ENCODE results near the gene MFAP4.

Gene MFAP4

GRCh38 chr17:19387921-19388521 is 1.0 kb upstream of the MFAP4 start (continued):
- TF ChIP-seq ZNF366 (tag by site-specific recombination; conservative IDR thresholded peaks at IDR 0.05): peak; percentile 70; the same call in 1 of the 2 replicates
- 0 out of 2 replicates have a peak, but pooled peaks have one; percentile 28 for TF ChIP-seq ZNF600 (tag by site-specific recombination; IDR thresholded peaks at IDR 0.05)
- no peak for TF ChIP-seq ZNF514 (tag by site-specific recombination; IDR thresholded peaks at IDR 0.05)
- no peak for TF ChIP-seq KLF9 (tag by site-specific recombination; IDR thresholded peaks at IDR 0.05; ENCODE audit: low read depth)

DNA sequence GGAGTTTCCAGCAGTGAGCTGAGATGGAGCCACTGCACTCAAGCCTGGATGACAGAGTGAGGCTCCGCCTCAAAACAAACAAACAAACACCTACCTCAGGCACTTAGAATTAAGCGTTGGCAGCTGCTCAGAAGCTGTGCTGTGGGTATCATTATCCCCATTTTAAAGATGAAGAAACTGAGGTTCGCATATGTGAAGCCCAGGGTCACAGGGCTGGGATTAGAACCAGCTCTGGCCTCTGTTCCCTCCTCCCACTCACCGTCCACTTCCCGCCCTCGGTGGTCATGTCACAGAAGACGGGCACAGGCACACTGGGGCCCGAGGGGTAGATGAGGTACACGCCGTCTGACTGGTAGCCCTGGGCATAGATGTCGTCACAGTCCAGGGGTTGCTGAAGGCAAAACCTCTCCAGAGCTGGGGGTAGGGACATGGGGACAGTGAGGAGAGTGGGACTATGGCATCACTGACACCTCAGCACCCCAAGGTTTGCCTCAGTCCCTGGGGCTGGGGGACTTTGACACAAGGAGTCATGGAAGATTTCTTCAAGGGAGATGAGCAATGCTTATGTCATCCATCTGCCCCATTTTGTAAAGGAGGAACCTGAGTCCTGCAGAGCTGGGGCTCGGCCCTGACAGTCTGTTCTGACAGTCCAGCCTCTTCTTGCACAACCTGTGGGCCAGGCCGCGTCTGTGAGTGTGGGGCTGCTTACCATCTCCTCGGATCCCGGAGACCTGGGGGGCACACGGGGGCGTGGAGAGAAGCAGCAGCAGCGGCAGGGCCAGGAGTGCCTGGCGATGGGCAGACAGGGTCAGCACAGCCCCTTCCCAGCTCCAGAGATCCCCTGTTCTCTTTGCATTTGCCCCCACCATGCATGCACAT is 700 bp downstream of the MFAP4 start:
- peaks cover 8 to 41% of the 10 kb centered on the region in 2 experiments for H3K36me3 ChIP-seq (ENCODE audit: control insufficient read depth in 2 of 2, insufficient read depth in 1 of 2, low read length in 2 of 2)
- POLR2A ChIA-PET: interaction anchor here (0.6 to 5.6 kb wide), 5 partner anchors 8 to 35 kb away, joined by 3 to 57 read pairs (median 3); partner anchors contain the start of genes B9D1 and MAPK7
- TF ChIP-seq FEZF1 (tag by site-specific recombination; IDR thresholded peaks at IDR 0.05): no peak
- no peak for TF ChIP-seq TCF7L2 (IDR thresholded peaks at IDR 0.05; ENCODE audit: borderline replicate concordance, low read depth, low read length)
- TF ChIP-seq ZNF37A (tag by site-specific recombination; IDR thresholded peaks at IDR 0.05): no peak
- no peak for TF ChIP-seq HOXA7 (CRISPR knock-in tag; IDR thresholded peaks at IDR 0.05; ENCODE audit: borderline replicate concordance)
- no peak for TF ChIP-seq ZSCAN30 (tag by site-specific recombination; IDR thresholded peaks at IDR 0.05)
- TF ChIP-seq ZNF214 (tag by site-specific recombination; IDR thresholded peaks at IDR 0.05; ENCODE audit: borderline replicate concordance): no peak
- no peak for TF ChIP-seq ZNF624 (tag by site-specific recombination; IDR thresholded peaks at IDR 0.05)
- TF ChIP-seq ZNF391 (tag by site-specific recombination; IDR thresholded peaks at IDR 0.05; ENCODE audit: borderline replicate concordance, low read depth): no peak
- no peak for TF ChIP-seq ZSCAN16 (tag by site-specific recombination; IDR thresholded peaks at IDR 0.05)
- TF ChIP-seq, protein P1, sequence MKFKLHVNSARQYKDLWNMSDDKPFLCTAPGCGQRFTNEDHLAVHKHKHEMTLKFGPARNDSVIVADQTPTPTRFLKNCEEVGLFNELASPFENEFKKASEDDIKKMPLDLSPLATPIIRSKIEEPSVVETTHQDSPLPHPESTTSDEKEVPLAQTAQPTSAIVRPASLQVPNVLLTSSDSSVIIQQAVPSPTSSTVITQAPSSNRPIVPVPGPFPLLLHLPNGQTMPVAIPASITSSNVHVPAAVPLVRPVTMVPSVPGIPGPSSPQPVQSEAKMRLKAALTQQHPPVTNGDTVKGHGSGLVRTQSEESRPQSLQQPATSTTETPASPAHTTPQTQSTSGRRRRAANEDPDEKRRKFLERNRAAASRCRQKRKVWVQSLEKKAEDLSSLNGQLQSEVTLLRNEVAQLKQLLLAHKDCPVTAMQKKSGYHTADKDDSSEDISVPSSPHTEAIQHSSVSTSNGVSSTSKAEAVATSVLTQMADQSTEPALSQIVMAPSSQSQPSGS (tag by site-specific recombination; IDR thresholded peaks at IDR 0.05; ENCODE audit: low read depth): no peak
- 0 out of 2 replicates have a peak, but pooled peaks have one; percentile 47 for TF ChIP-seq ZNF24 (tag by site-specific recombination; IDR thresholded peaks at IDR 0.05)
- no peak for TF ChIP-seq REPIN1 (tag by site-specific recombination; IDR thresholded peaks at IDR 0.05; ENCODE audit: low read depth)
- TF ChIP-seq, protein P2, sequence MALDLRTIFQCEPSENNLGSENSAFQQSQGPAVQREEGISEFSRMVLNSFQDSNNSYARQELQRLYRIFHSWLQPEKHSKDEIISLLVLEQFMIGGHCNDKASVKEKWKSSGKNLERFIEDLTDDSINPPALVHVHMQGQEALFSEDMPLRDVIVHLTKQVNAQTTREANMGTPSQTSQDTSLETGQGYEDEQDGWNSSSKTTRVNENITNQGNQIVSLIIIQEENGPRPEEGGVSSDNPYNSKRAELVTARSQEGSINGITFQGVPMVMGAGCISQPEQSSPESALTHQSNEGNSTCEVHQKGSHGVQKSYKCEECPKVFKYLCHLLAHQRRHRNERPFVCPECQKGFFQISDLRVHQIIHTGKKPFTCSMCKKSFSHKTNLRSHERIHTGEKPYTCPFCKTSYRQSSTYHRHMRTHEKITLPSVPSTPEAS (tag by site-specific recombination; IDR thresholded peaks at IDR 0.05): no peak
- TF ChIP-seq SALL2 (tag by site-specific recombination; IDR thresholded peaks at IDR 0.05; ENCODE audit: borderline replicate concordance): no peak
- no peak for TF ChIP-seq REST (tag by site-specific recombination; IDR thresholded peaks at IDR 0.05)
- peak; percentile 29; the same call in 1 of the 2 replicates for TF ChIP-seq ZFHX2 (tag by site-specific recombination; conservative IDR thresholded peaks at IDR 0.05)
- no peak for TF ChIP-seq ZNF19 (tag by site-specific recombination; IDR thresholded peaks at IDR 0.05; ENCODE audit: low read depth)
- TF ChIP-seq ZNF600 (tag by site-specific recombination; IDR thresholded peaks at IDR 0.05): peak; percentile 46; the same call in 1 of the 2 replicates
- 0 out of 2 replicates have a peak, but pooled peaks have one; percentile 15 for TF ChIP-seq ZBTB48 (tag by site-specific recombination; IDR thresholded peaks at IDR 0.05)
- TF ChIP-seq ZNF843 (tag by site-specific recombination; IDR thresholded peaks at IDR 0.05): no peak

More for the DNA sequence above, 700 bp downstream of the MFAP4 start:
- Histone ChIP-seq H3K27ac (ENCODE audit: extremely low read depth, low read depth, low read length) (no peak overlapping the region), H3K9me3 (ENCODE audit: control insufficient read depth, insufficient read depth, low read depth, low read length) (no peaks in the 10 kb centered on the region), H3K4me1 (ENCODE audit: control insufficient read depth, insufficient read depth, low read length) (peaks cover 17% of the 10 kb centered on the region), H3K4me3 (ENCODE audit: low read depth, low read length) (no peak overlapping the region)
- CTCF ChIA-PET: interaction anchor here (1.2 to 2.0 kb wide), 2 partner anchors 23 to 61 kb away, joined by 3 to 11 read pairs; partner anchors contain the start of gene B9D1
